GM12872 (cell line): ENCODE data around the gene ZNF784.

ENCODE experiments used
- TF ChIP-seq, protein P1 (sequence below): IDR thresholded peaks from 3 replicates; pipeline ENCODE4 v1.5.1; 2011; ENCODE audit warnings: low read depth, mild to moderate bottlenecking, low read length, moderate library complexity; ENCODE audit not compliant: insufficient read depth

The ZNF784 gene

DNA sequence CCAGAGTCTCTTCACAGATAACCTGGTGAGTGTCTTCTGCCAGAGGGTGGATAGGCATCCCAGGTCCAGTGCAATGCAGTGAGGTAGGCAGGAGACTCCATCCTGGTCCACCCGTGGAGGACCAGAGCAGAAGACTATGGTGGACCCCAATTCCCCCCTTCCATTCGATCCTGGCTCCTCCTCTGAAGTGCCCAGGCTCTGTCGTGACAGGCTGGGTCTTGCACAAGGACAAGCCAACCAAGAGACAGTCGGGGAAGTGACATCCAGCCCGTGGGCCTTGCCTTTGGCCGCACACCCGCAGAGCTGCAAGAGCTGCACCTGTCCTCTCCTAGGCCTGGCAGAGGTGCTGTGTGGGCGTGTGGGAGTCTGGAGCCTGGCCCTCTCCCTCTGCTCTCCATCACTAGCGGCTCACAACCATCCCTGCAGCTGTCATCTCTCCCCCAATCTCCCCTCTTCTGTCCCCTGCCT is 3.1 kb downstream of the ZNF784 start:
- TF ChIP-seq, protein P1, sequence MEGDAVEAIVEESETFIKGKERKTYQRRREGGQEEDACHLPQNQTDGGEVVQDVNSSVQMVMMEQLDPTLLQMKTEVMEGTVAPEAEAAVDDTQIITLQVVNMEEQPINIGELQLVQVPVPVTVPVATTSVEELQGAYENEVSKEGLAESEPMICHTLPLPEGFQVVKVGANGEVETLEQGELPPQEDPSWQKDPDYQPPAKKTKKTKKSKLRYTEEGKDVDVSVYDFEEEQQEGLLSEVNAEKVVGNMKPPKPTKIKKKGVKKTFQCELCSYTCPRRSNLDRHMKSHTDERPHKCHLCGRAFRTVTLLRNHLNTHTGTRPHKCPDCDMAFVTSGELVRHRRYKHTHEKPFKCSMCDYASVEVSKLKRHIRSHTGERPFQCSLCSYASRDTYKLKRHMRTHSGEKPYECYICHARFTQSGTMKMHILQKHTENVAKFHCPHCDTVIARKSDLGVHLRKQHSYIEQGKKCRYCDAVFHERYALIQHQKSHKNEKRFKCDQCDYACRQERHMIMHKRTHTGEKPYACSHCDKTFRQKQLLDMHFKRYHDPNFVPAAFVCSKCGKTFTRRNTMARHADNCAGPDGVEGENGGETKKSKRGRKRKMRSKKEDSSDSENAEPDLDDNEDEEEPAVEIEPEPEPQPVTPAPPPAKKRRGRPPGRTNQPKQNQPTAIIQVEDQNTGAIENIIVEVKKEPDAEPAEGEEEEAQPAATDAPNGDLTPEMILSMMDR = no peak

DNA sequence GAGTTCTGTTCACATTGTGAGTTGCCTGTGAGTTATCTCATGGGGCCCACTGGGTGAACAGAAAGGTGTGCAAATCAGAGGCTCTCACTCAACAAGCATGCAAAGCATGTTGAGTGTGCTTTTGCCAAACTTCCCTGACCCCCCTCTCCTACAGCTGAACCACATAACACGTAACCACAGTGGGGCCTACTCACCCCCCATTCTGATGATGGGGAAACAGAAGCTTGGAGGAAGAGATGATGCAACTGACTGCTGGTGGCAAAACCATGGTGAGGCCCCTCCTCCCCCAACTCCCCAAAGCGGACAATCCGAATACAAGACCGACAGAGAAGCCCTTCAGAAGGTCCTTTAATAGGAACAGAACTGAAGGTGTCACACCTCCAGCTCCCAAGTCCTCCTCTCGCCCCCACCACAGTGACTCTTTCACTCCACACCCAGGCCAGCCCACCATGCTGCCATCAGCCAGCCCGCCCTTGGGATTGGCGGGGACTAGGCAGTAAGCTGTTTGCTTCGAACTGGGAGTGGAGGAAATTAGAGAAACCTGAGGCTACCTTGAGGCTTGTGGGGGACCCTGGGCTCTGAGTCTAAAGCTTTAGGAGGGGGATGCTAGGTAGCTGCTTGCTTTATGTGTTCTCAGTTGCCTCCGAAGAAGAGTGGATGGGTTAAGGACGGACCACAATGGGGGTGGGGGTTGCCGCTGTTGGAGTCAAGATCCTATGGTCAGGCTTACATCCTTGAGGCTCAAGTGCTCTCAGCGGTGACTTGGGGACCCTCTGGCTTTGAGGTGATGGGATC is 3.8 kb downstream of the ZNF784 start:
- TF ChIP-seq, protein P1 = no peak

GRCh38 chr19:55619286-55619685 is 5.1 kb downstream of the ZNF784 start:
- TF ChIP-seq, protein P1 = no peak

DNA sequence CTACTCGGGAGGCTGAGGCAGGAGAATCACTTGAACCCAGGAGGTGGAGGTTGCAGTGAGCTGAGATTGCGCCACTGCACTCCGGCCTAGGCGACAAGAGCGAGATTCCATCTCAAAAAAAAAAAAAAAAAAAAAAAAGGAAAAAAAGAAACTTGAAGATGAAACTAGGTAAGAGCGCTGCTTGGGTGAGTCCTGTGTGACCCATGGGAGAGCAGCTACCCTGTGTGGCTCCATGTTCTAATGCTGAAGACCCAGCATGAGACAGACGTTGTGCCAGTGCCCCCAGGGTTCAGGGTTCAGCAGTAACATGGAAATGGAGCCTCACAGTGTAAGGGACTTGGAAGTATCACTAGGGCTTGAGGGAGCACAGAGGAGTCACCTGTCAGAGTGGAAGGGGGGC is 5.9 kb downstream of the ZNF784 start:
- TF ChIP-seq, protein P1 = no peak

DNA sequence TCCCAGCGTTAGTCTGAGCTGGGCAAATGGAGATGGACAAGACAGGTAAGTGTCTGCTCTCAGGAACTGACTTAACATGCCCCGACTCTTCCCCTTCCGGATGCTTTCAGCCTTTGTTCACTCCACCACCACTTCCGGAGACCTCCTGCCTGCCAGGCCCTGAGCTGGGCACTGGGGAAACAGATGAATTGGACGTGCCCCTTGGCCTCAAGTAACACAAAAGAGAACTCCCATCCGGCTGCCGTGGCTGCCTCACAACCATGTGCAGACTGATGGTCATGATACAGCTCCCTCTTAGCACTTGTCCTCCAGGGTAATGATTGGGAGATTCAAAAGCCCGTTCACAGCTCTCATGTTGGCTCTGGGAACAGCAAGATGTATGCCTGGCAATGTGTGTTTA is 6.9 kb downstream of the ZNF784 start:
- TF ChIP-seq, protein P1 = no peak

DNA sequence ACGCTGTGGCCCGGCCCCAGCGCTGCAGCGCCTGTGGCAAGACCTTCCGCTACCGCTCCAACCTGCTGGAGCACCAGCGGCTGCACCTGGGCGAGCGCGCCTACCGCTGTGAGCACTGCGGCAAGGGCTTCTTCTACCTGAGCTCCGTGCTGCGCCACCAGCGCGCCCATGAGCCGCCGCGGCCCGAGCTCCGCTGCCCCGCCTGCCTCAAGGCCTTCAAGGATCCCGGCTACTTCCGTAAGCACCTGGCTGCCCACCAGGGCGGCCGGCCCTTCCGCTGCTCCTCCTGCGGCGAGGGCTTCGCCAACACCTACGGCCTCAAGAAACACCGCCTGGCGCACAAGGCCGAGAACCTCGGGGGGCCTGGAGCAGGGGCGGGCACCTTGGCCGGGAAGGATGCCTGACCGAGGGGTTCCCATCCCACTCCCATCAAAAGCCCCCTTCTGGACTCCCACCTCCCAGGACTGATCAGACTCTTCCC is 7.9 kb downstream of the ZNF784 start:
- TF ChIP-seq, protein P1 = no peak

- TF ChIP-seq, protein P1 = no peak
Observed at GRCh38 chr19:55615543-55616394, 8.6 kb downstream of the ZNF784 start.
